NCI-H2196 (cell line): ENCODE data around the gene CLIC6.

Source experiments
- DNase-seq: peaks from one replicate; lab custom pipeline; 2025; ENCODE audit not compliant: unreplicated experiment; lab: John Stamatoyannopoulos, UW

Gene CLIC6

GRCh38 chr21:34668803-34669148, at the start of gene CLIC6:
CLIC6 (plus strand) TSS chr21:34668994; CDS start chr21:34669389, 395 bp downstream.
- no peak for DNase-seq

GRCh38 chr21:34619841-34620665, 48.7 kb upstream of the CLIC6 start:
- peak; percentile 54 for DNase-seq

GRCh38 chr21:34621434-34622350, 47.1 kb upstream of the CLIC6 start:
- DNase-seq = no peak

- DNase-seq = no peak
These were observed 45.3 kb upstream of the CLIC6 start for GRCh38 chr21:34623516-34623915.

GRCh38 chr21:34625030-34625593, 43.7 kb upstream of the CLIC6 start:
- DNase-seq = no peak

- DNase-seq = no peak
These were observed 42.7 kb upstream of the CLIC6 start for GRCh38 chr21:34626131-34626530.

GRCh38 chr21:34630536-34631143, 38.2 kb upstream of the CLIC6 start:
- DNase-seq = peak; percentile 61

GRCh38 chr21:34632498-34632897, 36.3 kb upstream of the CLIC6 start:
- DNase-seq = no peak

GRCh38 chr21:34635307-34635706, 33.5 kb upstream of the CLIC6 start:
- no peak for DNase-seq

GRCh38 chr21:34636961-34637360, 31.8 kb upstream of the CLIC6 start:
- DNase-seq = no peak

- DNase-seq = no peak
These were observed 29.5 kb upstream of the CLIC6 start for GRCh38 chr21:34639250-34639649.

- DNase-seq = no peak
These were observed 28.7 kb upstream of the CLIC6 start for GRCh38 chr21:34639882-34640788.

- DNase-seq = no peak
These were observed 27.9 kb upstream of the CLIC6 start for GRCh38 chr21:34640858-34641257.

GRCh38 chr21:34642211-34643075, 26.4 kb upstream of the CLIC6 start:
- no peak for DNase-seq

GRCh38 chr21:34644825-34645224, 24.0 kb upstream of the CLIC6 start:
- peak; percentile 22 for DNase-seq

- no peak for DNase-seq
These were observed 21.2 kb upstream of the CLIC6 start for GRCh38 chr21:34647555-34647954.

- DNase-seq = peak; percentile 45
These were observed 20.0 kb upstream of the CLIC6 start for GRCh38 chr21:34648739-34649297.

- DNase-seq = no peak
These were observed 19.4 kb upstream of the CLIC6 start for GRCh38 chr21:34649400-34649799.

GRCh38 chr21:34650861-34651431, 17.8 kb upstream of the CLIC6 start:
- DNase-seq = no peak
